ENCODE data around the gene ZNF823. TPM values are rescaled to one million over a fixed set of nuclear protein-coding genes. Genes with fewer than 3 reads are reported as not detected.
A peak's percentile ranks its signal among the peaks of the same experiment; 100 is the strongest.

ZNF823 gene
- 4.2 and 5.1 TPM in 2 replicates for total RNA-seq
- 3.5 TPM for total RNA-seq (2013)
- polyA plus RNA-seq = 1.1 and 1.8 TPM in 2 replicates
- 1.9 and 3.6 TPM in 2 replicates for polyA minus RNA-seq

DNA sequence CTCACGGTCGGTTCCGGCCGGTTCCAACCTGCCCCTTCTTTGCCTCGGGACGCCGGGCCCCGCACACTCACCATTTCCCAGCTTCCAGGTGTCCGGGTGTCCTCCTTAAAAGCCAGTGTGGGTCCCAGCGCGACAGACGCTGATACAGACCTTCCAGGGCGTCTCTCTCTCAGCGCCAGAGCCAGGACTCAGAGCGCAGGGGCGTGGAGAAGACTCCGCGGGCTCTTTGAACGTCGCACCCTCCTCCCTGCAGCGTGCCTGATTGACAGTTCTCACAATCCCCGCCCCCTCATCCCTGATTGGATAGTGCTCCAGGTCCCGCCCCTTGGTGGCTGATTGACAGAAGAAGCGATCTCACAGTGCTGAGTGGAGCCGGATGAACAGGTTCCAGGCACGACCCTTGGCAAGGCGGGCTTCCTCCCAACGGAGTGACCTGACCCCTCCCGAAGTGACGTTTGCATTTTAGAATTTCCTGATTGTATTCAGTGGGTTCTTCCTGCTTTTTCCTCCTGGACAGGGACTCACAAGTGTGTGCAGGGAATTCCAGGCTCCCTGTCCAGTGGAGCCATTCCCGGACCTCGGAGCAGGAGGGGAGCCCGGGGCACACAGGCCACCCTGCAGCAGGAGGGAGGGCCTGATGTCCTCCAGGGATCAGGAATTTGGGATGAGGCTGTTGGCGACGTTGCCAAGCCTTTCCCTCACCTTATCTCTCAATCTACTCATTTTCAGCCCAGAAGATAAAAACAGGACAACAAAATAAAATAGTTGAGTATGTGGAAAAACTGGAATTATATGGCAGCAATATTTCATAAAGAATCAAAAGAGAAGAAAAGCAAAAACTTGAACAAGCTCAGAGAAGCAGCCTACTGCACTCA, at the start of gene ZNF823:
Gene ZNF823, minus strand, starts transcription at position 201 of the 875 bp plus-strand sequence. Its CDS starts 127 bp downstream, at position 74.
- Histone ChIP-seq H3K9me3 (ENCODE audit: control extremely low read depth in 1 of 3, control insufficient read depth in 2 of 3, insufficient read depth in 1 of 3, low read length in 2 of 3) (no peaks in the 10 kb centered on the region), H3K4me3 (ENCODE audit: control extremely low read depth in 1 of 5, extremely low read depth in 1 of 5, insufficient read depth in 1 of 5, low read depth in 2 of 5, low read length in 4 of 5) (peak within 1 kb of the TSS; percentile 36 to 92 (median 83)), H3K79me2 (ENCODE audit: control insufficient read depth, insufficient read depth, low read length) (peaks cover 10% of the 10 kb centered on the region), H2AFZ (ENCODE audit: insufficient read depth, low read depth, low read length, poor library complexity, severe bottlenecking) (peak within 1 kb of the TSS; percentile 99), H3K9ac (ENCODE audit: low read length) (peak within 1 kb of the TSS; percentile 82), H4K20me1 (ENCODE audit: control insufficient read depth, insufficient read depth, low read length, poor library complexity, severe bottlenecking) (no peaks in the 10 kb centered on the region), H3K36me3 (replicated peaks in 1 of 2; ENCODE audit: control extremely low read depth in 1 of 2, control insufficient read depth in 1 of 2, extremely low read depth in 1 of 2, insufficient read depth in 2 of 2, low read length in 1 of 2) (no peaks in the 10 kb centered on the region), H3K27me3 (replicated peaks in 1 of 4; ENCODE audit: control extremely low read depth in 1 of 4, control insufficient read depth in 3 of 4, insufficient read depth in 4 of 4, low read length in 3 of 4) (no peaks in the 10 kb centered on the region), H3K4me2 (replicated peaks; ENCODE audit: low read depth, low read length, poor library complexity, severe bottlenecking) (peak within 1 kb of the TSS; percentile 88), H3K27ac (ENCODE audit: low read length in 2 of 2) (peak within 1 kb of the TSS in 1 of 2 donors; percentile 38), H3K4me1 (ENCODE audit: control insufficient read depth in 2 of 2, insufficient read depth in 2 of 2, low read length in 2 of 2) (peaks cover 15 to 19% of the 10 kb centered on the region in 2 donors)
- peaks cover 5% of the 10 kb centered on the region for H3K27me3 Mint-ChIP-seq
- H3K27ac Mint-ChIP-seq = peak within 1 kb of the TSS; percentile 89
- no peak for TF ChIP-seq EZH2 (IDR thresholded peaks at IDR 0.05; ENCODE audit: borderline replicate concordance, insufficient read depth, low read depth, low read length, poor library complexity, severe bottlenecking)
- TF ChIP-seq, protein P1, sequence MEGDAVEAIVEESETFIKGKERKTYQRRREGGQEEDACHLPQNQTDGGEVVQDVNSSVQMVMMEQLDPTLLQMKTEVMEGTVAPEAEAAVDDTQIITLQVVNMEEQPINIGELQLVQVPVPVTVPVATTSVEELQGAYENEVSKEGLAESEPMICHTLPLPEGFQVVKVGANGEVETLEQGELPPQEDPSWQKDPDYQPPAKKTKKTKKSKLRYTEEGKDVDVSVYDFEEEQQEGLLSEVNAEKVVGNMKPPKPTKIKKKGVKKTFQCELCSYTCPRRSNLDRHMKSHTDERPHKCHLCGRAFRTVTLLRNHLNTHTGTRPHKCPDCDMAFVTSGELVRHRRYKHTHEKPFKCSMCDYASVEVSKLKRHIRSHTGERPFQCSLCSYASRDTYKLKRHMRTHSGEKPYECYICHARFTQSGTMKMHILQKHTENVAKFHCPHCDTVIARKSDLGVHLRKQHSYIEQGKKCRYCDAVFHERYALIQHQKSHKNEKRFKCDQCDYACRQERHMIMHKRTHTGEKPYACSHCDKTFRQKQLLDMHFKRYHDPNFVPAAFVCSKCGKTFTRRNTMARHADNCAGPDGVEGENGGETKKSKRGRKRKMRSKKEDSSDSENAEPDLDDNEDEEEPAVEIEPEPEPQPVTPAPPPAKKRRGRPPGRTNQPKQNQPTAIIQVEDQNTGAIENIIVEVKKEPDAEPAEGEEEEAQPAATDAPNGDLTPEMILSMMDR (IDR thresholded peaks at IDR 0.05) = no peak
- peak within 1 kb of the TSS; percentile 99 for H3K4me3 Mint-ChIP-seq
- intact Hi-C loops (cut with micrococcal nuclease) = loop anchor here (1.0 to 5.0 kb wide), 7 partner anchors 27 to 401 kb away; partner anchors contain the start of genes ELOF1, ZNF20, ZNF440 and ZNF441
- ChIA-PET CTCF (no interaction called here), POLR2A (no interaction called here)
- DNase-seq (peak; percentile 94), ATAC-seq (ENCODE audit: low read depth) (peak; percentile 99)
- WGBS (ENCODE audit: insufficient coverage) = 0% methylated on average over 30 of the region's 35 CpGs
- H3K9me3 Mint-ChIP-seq (ENCODE audit: insufficient read depth) = no peaks in the 10 kb centered on the region
- H3K4me1 Mint-ChIP-seq = peaks cover 26% of the 10 kb centered on the region

DNA sequence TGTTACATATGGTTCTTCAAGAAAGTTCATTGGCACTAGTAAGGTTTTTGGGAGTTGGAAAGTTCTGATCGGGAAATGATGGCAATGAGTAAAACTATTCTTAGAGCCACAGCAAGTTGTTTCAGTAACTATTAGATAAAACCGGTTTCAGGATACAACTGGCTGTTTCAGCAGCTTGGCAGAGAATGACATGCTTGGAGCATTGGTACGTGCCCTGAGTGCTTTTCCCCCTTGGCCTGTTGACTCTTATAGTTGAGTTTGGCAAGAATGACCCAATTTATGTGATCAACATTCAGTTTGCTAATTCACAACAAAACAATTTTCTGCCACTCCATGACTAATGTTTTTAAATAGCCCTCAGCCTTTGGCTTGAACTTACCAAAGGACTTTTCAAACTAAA, 48.8 kb upstream of the ZNF823 start:
- POLR2A ChIA-PET = no interaction called here
- no peak overlapping the region for H3K9ac ChIP-seq (ENCODE audit: low read length)
- peaks cover 14% of the 10 kb centered on the region for H3K9me3 Mint-ChIP-seq (ENCODE audit: insufficient read depth)

More for the DNA sequence above, 48.8 kb upstream of the ZNF823 start:
- no peak overlapping the region for H3K27ac Mint-ChIP-seq
- TF ChIP-seq, protein P1 (IDR thresholded peaks at IDR 0.05) = no peak
- no peak for TF ChIP-seq EZH2 (IDR thresholded peaks at IDR 0.05; ENCODE audit: borderline replicate concordance, insufficient read depth, low read depth, low read length, poor library complexity, severe bottlenecking)
- intact Hi-C loops (cut with micrococcal nuclease) = no loop called here
- no peak overlapping the region for H3K4me3 Mint-ChIP-seq
- H3K79me2 ChIP-seq (ENCODE audit: control insufficient read depth, insufficient read depth, low read length) = no peaks in the 10 kb centered on the region
- WGBS (ENCODE audit: insufficient coverage) = 84% methylated on average over 3 of the region's 3 CpGs
- CTCF ChIA-PET = interaction anchor here (2.3 kb wide), 1 partner anchor 10 kb away, joined by 18 read pairs; the partner anchor contains the start of gene ZNF491
- no peaks in the 10 kb centered on the region for H3K27me3 Mint-ChIP-seq
- DNase-seq (no peak), ATAC-seq (ENCODE audit: low read depth) (no peak)
- H2AFZ ChIP-seq (ENCODE audit: insufficient read depth, low read depth, low read length, poor library complexity, severe bottlenecking) = no peak overlapping the region
- H3K27ac ChIP-seq (ENCODE audit: low read length in 2 of 2) = no peak overlapping the region
- no peaks in the 10 kb centered on the region for H3K4me1 Mint-ChIP-seq
- no peak overlapping the region for H3K4me3 ChIP-seq (ENCODE audit: control extremely low read depth in 1 of 5, extremely low read depth in 1 of 5, insufficient read depth in 1 of 5, low read depth in 2 of 5, low read length in 4 of 5)
- H3K27me3 ChIP-seq (replicated peaks in 1 of 4; ENCODE audit: control extremely low read depth in 1 of 4, control insufficient read depth in 3 of 4, insufficient read depth in 4 of 4, low read length in 3 of 4) = no peaks in the 10 kb centered on the region
- no peaks in the 10 kb centered on the region for H3K4me1 ChIP-seq (ENCODE audit: control insufficient read depth in 2 of 2, insufficient read depth in 2 of 2, low read length in 2 of 2)
- no peak overlapping the region for H3K4me2 ChIP-seq (replicated peaks; ENCODE audit: low read depth, low read length, poor library complexity, severe bottlenecking)
- peaks cover 0 to 4% of the 10 kb centered on the region in 2 experiments for H3K36me3 ChIP-seq (replicated peaks in 1 of 2; ENCODE audit: control extremely low read depth in 1 of 2, control insufficient read depth in 1 of 2, extremely low read depth in 1 of 2, insufficient read depth in 2 of 2, low read length in 1 of 2)
- H4K20me1 ChIP-seq (ENCODE audit: control insufficient read depth, insufficient read depth, low read length, poor library complexity, severe bottlenecking) = no peaks in the 10 kb centered on the region
- peaks cover 10 to 66% (median 47%) of the 10 kb centered on the region in 3 donors for H3K9me3 ChIP-seq (ENCODE audit: control extremely low read depth in 1 of 3, control insufficient read depth in 2 of 3, insufficient read depth in 1 of 3, low read length in 2 of 3)

All from B cell (primary cell).